Measurements from ENCODE around the gene YIPF6.
"Not testable (repeated sequence)": the region's sequence is repeated elsewhere in the genome, so short reads cannot be mapped to it uniquely, and the experiment has no call there.

The YIPF6 gene

DNA sequence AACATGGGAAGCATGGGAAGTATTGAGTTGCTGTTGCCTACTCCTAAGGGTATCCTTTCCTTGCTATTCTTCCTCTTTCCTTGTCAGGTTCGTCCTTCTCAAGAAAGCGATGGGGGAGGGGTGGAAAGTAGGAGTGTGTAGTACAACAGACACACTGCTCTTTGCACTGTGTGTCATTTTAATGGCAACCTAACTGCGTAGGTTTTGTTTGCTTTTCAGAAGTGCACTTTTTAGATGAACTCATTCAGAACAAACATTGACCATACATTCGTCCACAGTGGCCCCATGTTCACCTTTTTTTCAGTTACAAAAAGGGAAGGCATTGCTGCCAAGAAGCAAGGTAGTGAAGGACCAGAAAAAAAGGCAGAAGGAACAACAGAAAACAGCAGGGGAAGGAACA lies 10.2 kb upstream of the YIPF6 start:
- DNase-seq (ENCODE audit: low read depth), result no peak
- TF ChIP-seq, protein P1, sequence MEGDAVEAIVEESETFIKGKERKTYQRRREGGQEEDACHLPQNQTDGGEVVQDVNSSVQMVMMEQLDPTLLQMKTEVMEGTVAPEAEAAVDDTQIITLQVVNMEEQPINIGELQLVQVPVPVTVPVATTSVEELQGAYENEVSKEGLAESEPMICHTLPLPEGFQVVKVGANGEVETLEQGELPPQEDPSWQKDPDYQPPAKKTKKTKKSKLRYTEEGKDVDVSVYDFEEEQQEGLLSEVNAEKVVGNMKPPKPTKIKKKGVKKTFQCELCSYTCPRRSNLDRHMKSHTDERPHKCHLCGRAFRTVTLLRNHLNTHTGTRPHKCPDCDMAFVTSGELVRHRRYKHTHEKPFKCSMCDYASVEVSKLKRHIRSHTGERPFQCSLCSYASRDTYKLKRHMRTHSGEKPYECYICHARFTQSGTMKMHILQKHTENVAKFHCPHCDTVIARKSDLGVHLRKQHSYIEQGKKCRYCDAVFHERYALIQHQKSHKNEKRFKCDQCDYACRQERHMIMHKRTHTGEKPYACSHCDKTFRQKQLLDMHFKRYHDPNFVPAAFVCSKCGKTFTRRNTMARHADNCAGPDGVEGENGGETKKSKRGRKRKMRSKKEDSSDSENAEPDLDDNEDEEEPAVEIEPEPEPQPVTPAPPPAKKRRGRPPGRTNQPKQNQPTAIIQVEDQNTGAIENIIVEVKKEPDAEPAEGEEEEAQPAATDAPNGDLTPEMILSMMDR (IDR thresholded peaks at IDR 0.05; ENCODE audit: insufficient read depth, low read depth, low read length, missing control alignments), result no peak
- H3K4me3 ChIP-seq (ENCODE audit: low read length), result no peak overlapping the region

- peak; percentile 36 for DNase-seq (ENCODE audit: low read depth)
- H3K4me3 ChIP-seq (ENCODE audit: low read length), result no peak overlapping the region
- TF ChIP-seq, protein P1 (IDR thresholded peaks at IDR 0.05; ENCODE audit: insufficient read depth, low read depth, low read length, missing control alignments), result peak; percentile 51
These were observed 8.2 kb upstream of the YIPF6 start for GRCh38 chrX:68490644-68491043.

DNA sequence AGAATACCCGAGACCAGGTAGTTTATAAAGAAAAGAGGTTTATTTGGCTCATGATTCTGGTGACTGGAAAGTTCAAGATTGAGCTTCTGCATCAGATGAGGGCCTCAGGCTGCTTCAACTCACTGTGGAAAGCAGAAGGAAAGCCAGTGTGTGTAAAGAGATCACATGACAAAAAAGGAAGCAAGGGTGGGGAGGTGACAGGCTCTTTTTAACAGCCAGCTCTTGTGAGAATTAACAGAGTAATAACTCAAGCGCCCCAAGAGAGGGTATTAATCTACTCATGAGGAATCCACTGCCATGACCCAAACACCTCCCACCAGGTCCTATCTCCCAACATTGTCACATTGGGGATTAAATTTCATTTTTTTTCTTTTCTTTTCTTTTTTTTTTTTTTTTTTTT lies 6.3 kb upstream of the YIPF6 start:
- no peak for DNase-seq (ENCODE audit: low read depth)
- H3K4me3 ChIP-seq (ENCODE audit: low read length), result no peak overlapping the region
- TF ChIP-seq, protein P1 (IDR thresholded peaks at IDR 0.05; ENCODE audit: insufficient read depth, low read depth, low read length, missing control alignments), result no peak

GRCh38 chrX:68493776-68494175 lies 5.1 kb upstream of the YIPF6 start:
- H3K4me3 ChIP-seq (ENCODE audit: low read length); DNase-seq (ENCODE audit: low read depth): not testable (repeated sequence)

GRCh38 chrX:68498044-68498507 lies 775 bp upstream of the YIPF6 start:
- DNase-seq (ENCODE audit: low read depth), result peak; percentile 54
- TF ChIP-seq, protein P1 (IDR thresholded peaks at IDR 0.05; ENCODE audit: insufficient read depth, low read depth, low read length, missing control alignments), result peak; percentile 3
- peak overlapping the region; percentile 79 for H3K4me3 ChIP-seq (ENCODE audit: low read length)

DNA sequence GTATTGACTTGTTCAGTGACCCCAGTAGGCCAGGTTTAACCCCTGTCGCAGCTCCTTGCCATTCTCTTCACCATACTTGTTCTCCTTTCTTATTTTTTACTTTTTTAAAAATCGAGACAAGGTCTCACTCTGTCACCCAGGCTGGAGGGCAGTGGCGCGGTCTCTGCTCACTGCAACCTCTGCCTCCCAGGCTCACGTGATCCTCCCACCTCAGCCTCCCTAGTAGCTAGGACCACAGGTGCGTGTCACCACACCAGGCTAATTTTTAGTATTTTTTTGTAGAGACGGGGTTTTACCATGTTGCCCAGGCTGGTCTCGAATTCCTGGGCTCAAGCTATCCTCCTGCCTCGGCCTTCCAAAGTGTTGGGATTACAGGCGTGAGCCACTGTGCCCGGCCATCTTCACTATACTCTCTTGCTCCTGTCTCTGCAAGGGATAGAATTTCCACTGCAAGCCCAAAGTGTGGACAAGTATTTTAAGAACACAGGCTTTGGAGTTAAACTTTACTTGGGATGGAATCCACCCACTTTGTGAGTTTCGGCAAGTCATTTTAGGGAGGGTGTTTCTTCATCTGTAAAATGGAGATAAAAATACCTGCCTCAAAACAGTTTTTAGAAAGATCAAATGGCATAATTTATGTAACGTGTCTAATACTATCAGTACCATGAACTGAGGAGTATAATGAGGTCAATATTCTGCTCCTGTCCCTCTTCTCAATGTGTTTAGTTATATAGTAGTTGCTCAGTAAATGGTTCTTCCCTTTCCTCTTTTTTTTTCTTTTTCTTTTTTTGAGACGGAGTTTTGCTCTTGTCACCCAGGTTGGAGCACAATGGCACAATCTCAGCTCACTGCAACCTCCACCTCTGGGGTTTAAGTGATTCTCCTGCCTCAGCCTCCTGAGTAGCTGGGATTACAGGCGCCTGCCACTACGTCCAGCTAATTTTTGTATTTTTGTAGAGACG lies 973 bp downstream of the YIPF6 start:
- H3K4me3 ChIP-seq (ENCODE audit: low read length), result peak overlapping the region; percentile 79
- TF ChIP-seq, protein P1 (IDR thresholded peaks at IDR 0.05; ENCODE audit: insufficient read depth, low read depth, low read length, missing control alignments), result no peak
- DNase-seq (ENCODE audit: low read depth), result no peak

- DNase-seq (ENCODE audit: low read depth), result peak; percentile 73
- TF ChIP-seq, protein P1 (IDR thresholded peaks at IDR 0.05; ENCODE audit: insufficient read depth, low read depth, low read length, missing control alignments), result no peak
- no peak overlapping the region for H3K4me3 ChIP-seq (ENCODE audit: low read length)
These were observed 5.2 kb downstream of the YIPF6 start for GRCh38 chrX:68503836-68504636.
